Vagina (tissue), 2 donors: ENCODE results near the gene JAK1. TPM values are rescaled to one million over a fixed set of nuclear protein-coding genes. Genes with fewer than 3 reads are reported as not detected.

Source experiments
- DNase-seq, 2 donors: peaks; one replicate each; pipeline ENCODE4 v3.0.0-alpha.2; 2017; ENCODE audit errors: extremely low spot score in 2 of 2
- H3K27ac ChIP-seq: fragments of 200-600 bp; sonication (generic); one replicate; pipeline ENCODE4 v1.5.1; 2019
- H3K27me3 ChIP-seq: fragments of 200-600 bp; sonication (generic); one replicate; pipeline ENCODE4 v1.5.1; 2019
- H3K36me3 ChIP-seq, 2 donors: fragments of 200-600 bp; sonication (generic); one replicate each; pipeline ENCODE4 v1.5.1; 2017 to 2019
- H3K4me1 ChIP-seq: fragments of 200-600 bp; sonication (generic); one replicate; pipeline ENCODE4 v1.5.1; 2019
- H3K4me3 ChIP-seq, 2 donors: fragments of 200-600 bp; sonication (generic); 1 replicate in 1 of 2; 2 replicates in 1 of 2; pipeline ENCODE4 v1.5.1; 2016 to 2019
- H3K9me3 ChIP-seq: fragments of 200-600 bp; sonication (generic); one replicate; pipeline ENCODE4 v1.5.1; 2019
- POLR2A ChIP-seq, 2 donors: fragments of 450-650 bp; IDR thresholded peaks; one replicate each; pipeline ENCODE4 v1.6.1; 2017; ENCODE audit warnings: antibody characterized with exemption in 2 of 2, mild to moderate bottlenecking in 2 of 2, moderate library complexity in 2 of 2
- POLR2AphosphoS5 ChIP-seq, 2 donors: sonication (generic); formaldehyde crosslinking; IDR thresholded peaks; one replicate each; pipeline ENCODE4 v1.9.0; 2017; ENCODE audit warnings: antibody characterized with exemption in 2 of 2, mild to moderate bottlenecking in 2 of 2, low read depth in 1 of 2; ENCODE audit not compliant: insufficient read depth in 1 of 2
- intact Hi-C: fragments of 100-400 bp; cut with DNase I; formaldehyde crosslinking; loops from one replicate; pipeline ENCODE4 v1.15.1; 2023
- total RNA-seq: library from RNA; depleted of rRNA; stranded (reverse); fragments of >200 nt; gene quantifications from one replicate; pipeline ENCODE4 v1.2.3, GENCODE V29; 2016
- TF ChIP-seq, protein P1 (sequence below), 3 experiments: fragments of 450-650 bp in 2 of 3; fragments of 200-600 bp in 1 of 3; sonication (generic) in 1 of 3; IDR thresholded peaks; one replicate each; pipeline ENCODE4 v1.5.1; 2017 to 2019; ENCODE audit warnings: antibody characterized with exemption in 3 of 3, mild to moderate bottlenecking in 2 of 3, moderate library complexity in 2 of 3

The JAK1 gene
- total RNA-seq, 1 donor from 2014 or later: 93.3 TPM

DNA sequence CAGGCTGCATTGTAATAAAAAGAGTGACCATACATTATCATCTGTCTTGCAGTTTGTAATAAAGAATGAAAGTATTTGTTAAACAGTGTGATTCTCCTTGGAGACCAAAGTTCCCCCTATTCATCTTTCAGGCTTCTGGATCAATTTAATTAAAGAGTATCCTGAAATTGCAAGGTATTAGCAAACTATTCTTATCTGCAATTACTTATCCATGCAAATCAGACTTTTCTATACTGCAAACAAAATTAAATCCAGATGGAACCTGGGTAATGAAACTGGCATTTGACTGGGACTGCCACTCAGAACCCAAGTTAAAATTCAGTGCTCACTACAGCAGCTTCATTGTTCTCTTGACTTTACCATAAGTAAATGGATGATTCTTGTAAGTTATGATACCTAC lies 37.1 kb downstream of the JAK1 start:
- Histone ChIP-seq H3K4me3 (no peak overlapping the region), H3K4me1 (peaks cover 61% of the 10 kb centered on the region), H3K27ac (no peak overlapping the region), H3K9me3 (no peaks in the 10 kb centered on the region), H3K36me3 (peaks cover 0 to 4% of the 10 kb centered on the region in 2 donors), H3K27me3 (no peaks in the 10 kb centered on the region)
- intact Hi-C loops: no loop called here
- TF ChIP-seq POLR2AphosphoS5 (IDR thresholded peaks at IDR 0.05; ENCODE audit: insufficient read depth in 1 of 2, low read depth in 1 of 2): no peak
- TF ChIP-seq, protein P1, sequence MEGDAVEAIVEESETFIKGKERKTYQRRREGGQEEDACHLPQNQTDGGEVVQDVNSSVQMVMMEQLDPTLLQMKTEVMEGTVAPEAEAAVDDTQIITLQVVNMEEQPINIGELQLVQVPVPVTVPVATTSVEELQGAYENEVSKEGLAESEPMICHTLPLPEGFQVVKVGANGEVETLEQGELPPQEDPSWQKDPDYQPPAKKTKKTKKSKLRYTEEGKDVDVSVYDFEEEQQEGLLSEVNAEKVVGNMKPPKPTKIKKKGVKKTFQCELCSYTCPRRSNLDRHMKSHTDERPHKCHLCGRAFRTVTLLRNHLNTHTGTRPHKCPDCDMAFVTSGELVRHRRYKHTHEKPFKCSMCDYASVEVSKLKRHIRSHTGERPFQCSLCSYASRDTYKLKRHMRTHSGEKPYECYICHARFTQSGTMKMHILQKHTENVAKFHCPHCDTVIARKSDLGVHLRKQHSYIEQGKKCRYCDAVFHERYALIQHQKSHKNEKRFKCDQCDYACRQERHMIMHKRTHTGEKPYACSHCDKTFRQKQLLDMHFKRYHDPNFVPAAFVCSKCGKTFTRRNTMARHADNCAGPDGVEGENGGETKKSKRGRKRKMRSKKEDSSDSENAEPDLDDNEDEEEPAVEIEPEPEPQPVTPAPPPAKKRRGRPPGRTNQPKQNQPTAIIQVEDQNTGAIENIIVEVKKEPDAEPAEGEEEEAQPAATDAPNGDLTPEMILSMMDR (IDR thresholded peaks at IDR 0.05): no peak
- no peak for TF ChIP-seq POLR2A (IDR thresholded peaks at IDR 0.05)
- no peak for DNase-seq

DNA sequence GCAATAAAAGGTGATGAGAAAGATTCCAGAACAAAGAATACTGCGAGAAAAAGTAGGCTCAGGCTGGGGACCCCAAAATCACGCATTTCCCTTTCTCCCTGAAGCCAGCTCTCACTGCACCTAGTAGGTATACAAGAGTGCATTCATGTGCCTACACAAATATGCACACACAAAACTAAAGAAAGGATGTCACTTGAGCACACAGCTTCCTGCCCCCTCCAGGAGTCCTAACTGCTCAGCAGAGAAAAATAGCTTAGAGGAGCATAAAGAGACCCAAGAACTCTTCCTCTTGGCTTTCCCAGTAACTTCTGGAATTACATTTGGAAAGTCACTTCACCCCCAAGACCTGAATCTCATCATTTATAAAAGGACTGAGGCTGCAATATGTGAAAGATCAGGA lies 38.0 kb downstream of the JAK1 start:
- peaks cover 0 to 4% of the 10 kb centered on the region in 2 donors for H3K36me3 ChIP-seq
- no peak overlapping the region for H3K27ac ChIP-seq
- H3K4me3 ChIP-seq: no peak overlapping the region
- intact Hi-C loops: no loop called here
- peaks cover 59% of the 10 kb centered on the region for H3K4me1 ChIP-seq
- DNase-seq: no peak
- TF ChIP-seq POLR2A (IDR thresholded peaks at IDR 0.05) (no peak), POLR2AphosphoS5 (IDR thresholded peaks at IDR 0.05; ENCODE audit: insufficient read depth in 1 of 2, low read depth in 1 of 2) (no peak)
- TF ChIP-seq, protein P1 (IDR thresholded peaks at IDR 0.05): no peak
- H3K27me3 ChIP-seq: no peaks in the 10 kb centered on the region
- no peaks in the 10 kb centered on the region for H3K9me3 ChIP-seq

DNA sequence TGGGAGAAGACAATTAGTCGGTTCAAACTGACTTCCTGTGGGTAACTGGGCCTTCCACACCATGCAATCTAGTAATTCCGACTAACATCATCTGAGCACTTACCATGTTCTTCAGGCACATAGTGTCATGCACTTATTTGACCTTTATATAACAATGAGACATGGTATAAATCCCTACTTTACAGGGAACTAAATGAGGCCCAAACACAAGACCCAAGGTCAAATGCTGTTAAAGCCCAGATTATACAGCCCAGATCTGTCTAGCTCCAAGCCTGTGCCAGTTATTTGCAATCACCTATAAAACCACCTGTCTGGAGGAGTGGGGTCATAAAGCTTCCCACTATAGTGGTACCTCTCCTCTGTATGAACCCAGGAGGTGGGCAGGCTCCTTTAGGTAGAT lies 40.8 kb downstream of the JAK1 start:
- Histone ChIP-seq H3K36me3 (no peaks in the 10 kb centered on the region), H3K4me1 (peaks cover 76% of the 10 kb centered on the region), H3K27ac (no peak overlapping the region), H3K27me3 (no peaks in the 10 kb centered on the region), H3K4me3 (no peak overlapping the region), H3K9me3 (no peaks in the 10 kb centered on the region)
- TF ChIP-seq POLR2A (IDR thresholded peaks at IDR 0.05) (no peak), POLR2AphosphoS5 (IDR thresholded peaks at IDR 0.05; ENCODE audit: insufficient read depth in 1 of 2, low read depth in 1 of 2) (no peak)
- TF ChIP-seq, protein P1 (IDR thresholded peaks at IDR 0.05): no peak
- intact Hi-C loops: no loop called here
- DNase-seq: no peak

DNA sequence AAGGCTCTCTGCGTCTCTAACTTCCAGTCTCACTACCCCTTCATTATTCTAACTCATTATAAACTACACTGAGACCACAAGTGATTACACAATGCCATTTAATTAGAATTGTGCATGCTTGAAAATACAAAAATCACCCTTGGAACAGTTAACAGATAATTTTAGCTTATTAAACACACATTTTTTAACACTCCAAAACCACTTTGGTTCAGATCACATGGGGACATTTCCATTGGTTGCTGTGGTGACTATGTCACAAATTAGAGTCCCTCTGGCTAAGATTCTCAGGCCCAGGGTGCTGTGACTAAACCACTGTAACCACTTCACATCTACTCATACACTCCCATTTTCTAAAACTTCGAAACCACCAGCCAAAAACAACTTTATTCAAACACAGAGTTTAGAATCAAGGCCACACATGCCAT lies 43.0 kb downstream of the JAK1 start:
- Histone ChIP-seq H3K4me3 (no peak overlapping the region), H3K36me3 (no peaks in the 10 kb centered on the region), H3K4me1 (peaks cover 71% of the 10 kb centered on the region), H3K27me3 (no peaks in the 10 kb centered on the region), H3K27ac (no peak overlapping the region), H3K9me3 (no peaks in the 10 kb centered on the region)
- TF ChIP-seq POLR2A (IDR thresholded peaks at IDR 0.05) (no peak), POLR2AphosphoS5 (IDR thresholded peaks at IDR 0.05; ENCODE audit: insufficient read depth in 1 of 2, low read depth in 1 of 2) (no peak)
- TF ChIP-seq, protein P1 (IDR thresholded peaks at IDR 0.05): no peak
- DNase-seq: no peak
- intact Hi-C loops: no loop called here

DNA sequence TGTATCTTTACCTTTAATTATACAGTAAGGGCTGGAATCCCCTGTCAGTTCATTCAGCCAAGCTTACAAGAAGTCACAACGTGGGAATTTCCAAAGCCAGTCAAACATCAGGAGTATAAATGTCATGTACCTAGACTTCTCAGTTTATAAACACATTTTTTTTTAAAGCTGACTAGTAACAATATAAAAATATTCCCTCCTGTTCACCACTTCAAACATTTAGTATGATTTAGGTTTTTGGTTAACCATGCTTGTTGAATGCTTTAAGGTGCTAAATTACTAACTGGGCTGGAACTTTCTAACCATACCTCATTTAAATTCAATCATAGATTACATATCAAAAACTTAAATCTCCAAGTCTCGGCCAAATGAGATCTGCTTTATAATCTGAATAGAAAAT lies 44.0 kb downstream of the JAK1 start:
- intact Hi-C loops: no loop called here
- Histone ChIP-seq H3K4me1 (peaks cover 71% of the 10 kb centered on the region), H3K4me3 (no peak overlapping the region), H3K27me3 (no peaks in the 10 kb centered on the region), H3K36me3 (no peaks in the 10 kb centered on the region), H3K9me3 (no peaks in the 10 kb centered on the region), H3K27ac (no peak overlapping the region)
- TF ChIP-seq POLR2A (IDR thresholded peaks at IDR 0.05) (no peak), POLR2AphosphoS5 (IDR thresholded peaks at IDR 0.05; ENCODE audit: insufficient read depth in 1 of 2, low read depth in 1 of 2) (no peak)
- TF ChIP-seq, protein P1 (IDR thresholded peaks at IDR 0.05): no peak
- no peak for DNase-seq
